Muscle of leg (tissue), 11 donors: ENCODE measurements around the gene XRN2. TPM values are rescaled to one million over a fixed set of nuclear protein-coding genes. Genes with fewer than 3 reads are reported as not detected.

ENCODE experiments used
- DNase-seq: peaks from one replicate; pipeline ENCODE4 v3.0.0; 2013
- H3K27ac ChIP-seq: one replicate; pipeline ENCODE4 v1.5.1; 2013; ENCODE audit warnings: mild to moderate bottlenecking, low read length, control low read depth
- H3K27me3 ChIP-seq: one replicate; pipeline ENCODE4 v1.6.1; 2013; ENCODE audit warnings: low read length; ENCODE audit not compliant: control insufficient read depth, insufficient read depth
- H3K36me3 ChIP-seq: one replicate; pipeline ENCODE4 v1.6.1; 2013; ENCODE audit warnings: low read length; ENCODE audit not compliant: control insufficient read depth, insufficient read depth
- H3K4me1 ChIP-seq: one replicate; pipeline ENCODE4 v1.6.1; 2013; ENCODE audit warnings: low read length; ENCODE audit not compliant: control insufficient read depth, insufficient read depth
- H3K4me3 ChIP-seq: one replicate; pipeline ENCODE4 v1.5.1; 2013; ENCODE audit warnings: low read length, control low read depth
- H3K9me3 ChIP-seq: replicated peaks from 2 replicates; pipeline ENCODE4 v1.6.1; 2013; ENCODE audit warnings: low read depth, low read length; ENCODE audit not compliant: control insufficient read depth
- WGBS: methylation state at CpG from one replicate; pipeline ENCODE4 v1.1.5; 2013; ENCODE audit warnings: missing lambda C conversion rate; ENCODE audit not compliant: insufficient coverage; 5-methylcytosine and 5-hydroxymethylcytosine counted together
- polyA plus RNA-seq, 8 donors: library from polyadenylated mRNA; unstranded; fragments of 120-200 nt; gene quantifications; one replicate each; pipeline versions ENCODE4 v1.2.1 to v1.2.3, GENCODE V29; 2013; ENCODE audit warnings: inconsistent platforms in 1 of 8, low replicate concordance in 1 of 8; ENCODE audit not compliant: insufficient read length in 8 of 8, insufficient read depth in 1 of 8
- total RNA-seq: library from RNA; stranded (reverse); fragments of 120-200 nt; gene quantifications from one replicate; pipeline ENCODE4 v1.2.4, GENCODE V29; 2013

The XRN2 gene
- total and polyA plus RNA-seq, 9 donors, result 39.4 to 51.6 (median 46.7) TPM

DNA sequence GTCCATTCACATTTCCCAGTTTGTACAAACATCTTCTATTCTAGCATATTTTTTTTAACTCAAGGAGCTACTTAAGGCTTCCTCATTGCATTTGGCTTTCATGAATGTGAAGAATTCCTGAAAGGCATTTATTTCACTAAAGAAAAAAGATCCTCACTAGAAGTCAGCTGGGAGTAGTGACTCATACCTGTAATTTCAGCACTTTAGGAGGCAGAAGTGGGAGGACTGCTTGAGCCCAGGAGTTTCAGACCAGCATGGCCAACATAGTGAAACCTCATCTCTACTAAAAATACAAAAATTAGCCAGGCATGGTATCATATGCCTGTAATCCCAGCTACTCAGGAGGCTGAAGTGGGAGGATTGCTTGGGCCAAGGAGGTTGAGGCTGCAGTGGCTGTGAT, 30.9 kb upstream of the XRN2 start:
- Histone ChIP-seq H3K9me3 (no peaks in the 10 kb centered on the region), H3K4me1 (no peaks in the 10 kb centered on the region), H3K27me3 (peaks cover 2% of the 10 kb centered on the region), H3K27ac (no peak overlapping the region), H3K36me3 (no peaks in the 10 kb centered on the region), H3K4me3 (no peak overlapping the region)
- no peak for DNase-seq

- Histone ChIP-seq H3K4me3 (no peak overlapping the region), H3K27me3 (peaks cover 2% of the 10 kb centered on the region), H3K4me1 (no peaks in the 10 kb centered on the region), H3K9me3 (no peaks in the 10 kb centered on the region), H3K36me3 (no peaks in the 10 kb centered on the region), H3K27ac (no peak overlapping the region)
- 88% methylated on average over 1 of the region's 3 CpGs for WGBS
- DNase-seq, result no peak
These were observed 30.5 kb upstream of the XRN2 start for GRCh38 chr20:21272679-21273078.

DNA sequence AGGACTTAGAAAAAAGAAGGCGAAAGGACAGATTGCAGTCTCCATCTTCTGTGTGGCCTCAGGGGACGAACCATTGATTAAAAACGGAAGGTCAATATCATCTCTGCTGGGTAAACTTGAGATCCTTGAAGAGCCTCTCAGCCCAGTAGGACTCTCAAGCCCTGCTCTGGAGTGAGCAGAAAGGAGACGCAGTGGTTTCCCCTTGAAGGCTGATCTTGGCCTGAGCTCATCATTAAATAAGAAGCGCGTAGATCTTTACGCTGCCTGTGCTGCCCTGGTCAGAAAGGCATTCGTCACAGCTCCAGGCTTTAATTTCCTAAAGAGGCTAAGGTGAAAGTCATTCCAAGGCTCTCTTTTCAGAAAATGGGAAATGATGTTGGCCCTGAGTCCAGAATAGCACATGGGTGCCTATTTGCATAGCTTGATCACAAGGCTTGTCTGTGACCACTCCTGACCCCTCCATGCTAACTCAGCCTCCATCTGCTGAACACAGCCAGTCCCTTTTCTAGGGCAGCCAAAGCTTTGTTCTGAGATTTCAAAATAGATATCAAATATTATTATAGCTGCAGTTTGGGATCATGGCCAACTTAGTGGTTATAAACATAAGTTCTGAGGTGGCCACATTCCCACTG, 29.3 kb upstream of the XRN2 start:
- no peak for DNase-seq
- Histone ChIP-seq H3K27me3 (peaks cover 2% of the 10 kb centered on the region), H3K4me1 (no peaks in the 10 kb centered on the region), H3K4me3 (no peak overlapping the region), H3K9me3 (no peaks in the 10 kb centered on the region), H3K27ac (no peak overlapping the region), H3K36me3 (no peaks in the 10 kb centered on the region)
- WGBS, result 81% methylated on average over 8 of the region's 8 CpGs

GRCh38 chr20:21278829-21279228, 24.3 kb upstream of the XRN2 start:
- no peak for DNase-seq
- Histone ChIP-seq H3K27ac (no peak overlapping the region), H3K4me3 (no peak overlapping the region), H3K4me1 (no peaks in the 10 kb centered on the region), H3K9me3 (no peaks in the 10 kb centered on the region), H3K36me3 (no peaks in the 10 kb centered on the region), H3K27me3 (peaks cover 4% of the 10 kb centered on the region)
- 100% methylated on average over 2 of the region's 2 CpGs for WGBS

GRCh38 chr20:21279706-21280521, 23.2 kb upstream of the XRN2 start:
- Histone ChIP-seq H3K4me1 (no peaks in the 10 kb centered on the region), H3K27ac (no peak overlapping the region), H3K27me3 (peaks cover 4% of the 10 kb centered on the region), H3K36me3 (no peaks in the 10 kb centered on the region), H3K9me3 (no peaks in the 10 kb centered on the region), H3K4me3 (no peak overlapping the region)
- no peak for DNase-seq
- 83% methylated on average over 3 of the region's 7 CpGs for WGBS

DNA sequence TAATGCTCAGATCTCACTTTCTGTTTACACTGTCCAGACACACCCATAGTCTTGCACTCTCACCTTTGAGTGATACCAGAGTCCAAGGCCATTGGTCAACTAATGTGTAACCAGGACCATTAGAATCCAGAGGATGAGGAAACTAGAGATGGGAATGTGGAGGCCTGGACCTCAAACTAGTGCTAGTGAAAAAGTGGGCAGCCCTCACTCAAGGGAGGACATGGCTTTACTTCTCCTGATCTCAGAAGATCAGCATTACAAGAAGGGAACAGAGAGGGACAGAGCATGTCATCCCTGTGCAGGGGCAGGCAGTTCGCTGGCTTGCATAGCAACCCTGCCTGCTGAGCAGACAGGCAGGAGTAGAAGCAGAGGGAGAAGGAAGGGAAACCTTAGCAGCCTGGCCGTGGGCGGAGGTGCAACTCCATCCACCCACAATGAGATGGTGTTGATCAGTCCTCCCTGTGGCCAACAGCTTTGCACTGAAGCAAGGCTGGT, 22.6 kb upstream of the XRN2 start:
- no peak overlapping the region for H3K27ac ChIP-seq
- no peak for DNase-seq
- H3K36me3 ChIP-seq, result no peaks in the 10 kb centered on the region
- no peaks in the 10 kb centered on the region for H3K4me1 ChIP-seq
- peaks cover 4% of the 10 kb centered on the region for H3K27me3 ChIP-seq
- no peak overlapping the region for H3K4me3 ChIP-seq
- WGBS, result no CpG with 5 or more reads among the region's 3 CpGs
- H3K9me3 ChIP-seq, result no peaks in the 10 kb centered on the region

DNA sequence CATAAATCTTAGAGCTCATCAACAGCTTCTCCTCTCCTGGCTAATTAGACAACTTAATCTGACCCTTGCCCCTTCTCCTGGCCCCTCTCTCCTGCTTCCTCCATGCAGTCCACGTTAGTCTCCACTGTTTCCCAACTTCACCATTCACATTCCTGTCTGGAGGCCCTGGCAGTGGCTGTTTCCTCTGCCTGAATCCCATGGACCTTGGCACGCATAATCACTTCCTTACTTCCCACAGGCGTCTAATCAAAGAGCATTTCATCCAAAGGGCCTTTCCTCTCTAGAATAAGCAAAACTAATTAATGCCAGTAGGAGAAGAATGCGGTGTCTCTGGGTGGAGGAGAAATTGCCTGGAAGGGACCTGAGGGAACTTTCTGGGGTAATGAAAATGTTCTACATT, 16.4 kb upstream of the XRN2 start:
- Histone ChIP-seq H3K4me1 (no peaks in the 10 kb centered on the region), H3K9me3 (no peaks in the 10 kb centered on the region), H3K4me3 (no peak overlapping the region), H3K36me3 (no peaks in the 10 kb centered on the region), H3K27me3 (no peaks in the 10 kb centered on the region), H3K27ac (no peak overlapping the region)
- 17% methylated on average over 1 of the region's 4 CpGs for WGBS
- no peak for DNase-seq

DNA sequence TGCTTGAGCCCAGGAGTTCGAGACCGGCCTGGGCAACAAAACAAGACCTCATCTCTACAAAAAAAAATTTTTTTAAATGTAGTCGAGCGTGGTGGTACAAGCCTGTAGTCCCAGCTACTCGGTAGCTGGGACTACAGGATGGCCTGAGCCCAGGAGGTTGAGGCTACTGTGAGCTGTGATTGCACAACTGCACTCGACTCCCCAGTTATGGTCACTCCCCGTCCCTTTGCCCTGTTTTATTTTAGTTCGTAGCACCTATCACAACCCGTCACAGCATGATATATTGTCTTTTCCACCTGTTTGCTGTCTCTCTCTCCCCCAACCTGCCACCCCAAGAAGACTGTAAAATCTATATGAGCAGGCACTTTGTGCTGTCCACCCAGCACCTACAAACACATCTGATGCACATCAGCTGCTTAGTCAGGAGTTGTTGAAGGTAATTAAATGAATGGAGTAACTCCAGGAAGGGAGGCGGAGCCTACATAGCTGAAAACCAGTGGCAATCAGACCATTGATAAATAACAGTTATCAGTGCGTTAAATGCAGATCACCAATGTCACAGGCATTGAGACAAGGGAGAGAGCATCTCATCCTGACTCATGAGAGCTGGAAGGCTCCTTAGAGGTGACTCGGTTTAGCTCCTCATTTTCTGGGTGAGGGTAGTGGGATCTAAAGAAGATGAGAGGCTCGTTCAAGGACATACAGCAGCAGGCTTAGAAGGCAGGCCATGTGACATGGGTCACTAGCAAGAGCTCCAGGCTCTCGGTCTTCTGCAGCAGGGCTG, 14.4 kb upstream of the XRN2 start:
- DNase-seq, result no peak
- H3K27me3 ChIP-seq, result no peaks in the 10 kb centered on the region
- H3K9me3 ChIP-seq, result no peaks in the 10 kb centered on the region
- H3K4me3 ChIP-seq, result no peak overlapping the region
- no peak overlapping the region for H3K27ac ChIP-seq
- H3K36me3 ChIP-seq, result no peaks in the 10 kb centered on the region
- WGBS, result 72% methylated on average over 12 of the region's 14 CpGs
- no peaks in the 10 kb centered on the region for H3K4me1 ChIP-seq

- Histone ChIP-seq H3K27me3 (no peaks in the 10 kb centered on the region), H3K36me3 (no peaks in the 10 kb centered on the region), H3K27ac (no peak overlapping the region), H3K9me3 (no peaks in the 10 kb centered on the region), H3K4me1 (no peaks in the 10 kb centered on the region), H3K4me3 (no peak overlapping the region)
- DNase-seq, result no peak
- no CpG with 5 or more reads among the region's 2 CpGs for WGBS
These were observed 13.5 kb upstream of the XRN2 start for GRCh38 chr20:21289651-21290050.

DNA sequence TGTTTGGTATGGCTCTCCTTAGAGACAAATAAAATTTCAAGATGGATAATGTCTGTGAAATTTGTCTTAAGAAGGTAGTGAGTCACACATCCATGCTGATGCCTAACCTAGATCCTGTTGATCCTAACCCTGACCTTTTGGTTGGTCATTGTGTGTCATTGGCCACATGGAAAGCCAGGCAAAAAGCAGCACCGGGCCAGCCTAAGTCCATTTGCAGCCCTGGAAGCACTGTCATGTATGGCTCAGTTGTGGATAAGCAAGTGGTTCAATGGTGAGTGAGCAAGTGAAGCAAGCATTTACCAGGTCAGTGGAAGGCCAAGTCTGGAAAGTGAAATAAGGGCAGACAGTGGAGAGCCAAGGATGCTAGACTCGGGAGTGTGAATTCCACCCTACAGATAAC, 12.1 kb upstream of the XRN2 start:
- Histone ChIP-seq H3K4me1 (no peaks in the 10 kb centered on the region), H3K27ac (no peak overlapping the region), H3K27me3 (peaks cover 2% of the 10 kb centered on the region), H3K4me3 (no peak overlapping the region), H3K36me3 (no peaks in the 10 kb centered on the region), H3K9me3 (no peaks in the 10 kb centered on the region)
- 80% methylated on average over 1 of the region's 2 CpGs for WGBS
- DNase-seq, result no peak
